B cell (primary cell): ENCODE data around the gene HSDL2. TPM values are rescaled to one million over a fixed set of nuclear protein-coding genes. Genes with fewer than 3 reads are reported as not detected.

Experiments
- ATAC-seq: fragments of 200-7000 bp; cut with Tn5 transposase; one replicate; pipeline ENCODE4 v1.10.0; 2021; ENCODE audit warnings: low read depth, mild to moderate bottlenecking, moderate number of reproducible peaks, moderate library complexity
- CTCF ChIA-PET: fragments of 350-600 bp; sonication (Branson Sonifier 250); formaldehyde crosslinking; loops from one replicate; lab custom pipeline; 2021; ENCODE audit warnings: antibody characterized with exemption, inconsistent platforms; lab: Charles Lee
- POLR2A ChIA-PET: fragments of 350-600 bp; sonication (Branson Sonifier 250); formaldehyde crosslinking; loops from one replicate; lab custom pipeline; 2021; ENCODE audit warnings: antibody characterized with exemption; lab: Charles Lee
- DNase-seq: peaks from one replicate; pipeline ENCODE4 v3.0.0; 2013
- H2AFZ ChIP-seq: 2 replicates; pipeline ENCODE4 v1.6.1; 2012; ENCODE audit warnings: mild to moderate bottlenecking, low read depth, low read length; ENCODE audit not compliant: insufficient read depth, poor library complexity, severe bottlenecking
- H3K27ac ChIP-seq, 2 donors: 1 replicate in 1 of 2; 2 replicates in 1 of 2; pipeline ENCODE4 v1.5.1; 2012 to 2013; ENCODE audit warnings: low read length in 2 of 2, mild to moderate bottlenecking in 2 of 2, moderate library complexity in 1 of 2
- H3K27me3 ChIP-seq, 4 experiments: fragments of 200-600 bp in 1 of 4; sonication (generic) in 1 of 4; replicated peaks in 1 of 4; 1 replicate in 2 of 4; 2 replicates in 2 of 4; pipeline versions ENCODE4 v1.6.1 to v1.7.0; 2013 to 2016; ENCODE audit warnings: low read length in 3 of 4, mild to moderate bottlenecking in 2 of 4, mixed read lengths in 1 of 4, moderate library complexity in 1 of 4; ENCODE audit not compliant: insufficient read depth in 4 of 4, control insufficient read depth in 3 of 4; ENCODE audit errors: control extremely low read depth in 1 of 4
- H3K36me3 ChIP-seq, 2 experiments: replicated peaks in 1 of 2; 1 replicate in 1 of 2; 2 replicates in 1 of 2; pipeline versions ENCODE4 v1.6.1 to v1.7.1; 2013; ENCODE audit warnings: low read length in 1 of 2; ENCODE audit not compliant: insufficient read depth in 2 of 2, control insufficient read depth in 1 of 2; ENCODE audit errors: control extremely low read depth in 1 of 2, extremely low read depth in 1 of 2
- H3K4me1 ChIP-seq, 2 donors: fragments of 200-600 bp in 1 of 2; sonication (generic) in 1 of 2; 1 replicate in 1 of 2; 2 replicates in 1 of 2; pipeline versions ENCODE4 v1.5.1 to v1.6.1; 2013 to 2017; ENCODE audit warnings: low read length in 2 of 2; ENCODE audit not compliant: control insufficient read depth in 2 of 2, insufficient read depth in 2 of 2
- H3K4me2 ChIP-seq: replicated peaks from 2 replicates; pipeline ENCODE3; 2012; ENCODE audit warnings: mild to moderate bottlenecking, low read depth, low read length; ENCODE audit not compliant: poor library complexity, severe bottlenecking
- H3K4me3 ChIP-seq, 5 experiments: fragments of 200-600 bp in 1 of 5; sonication (generic) in 1 of 5; 1 replicate in 3 of 5; 2 replicates in 2 of 5; pipeline versions ENCODE4 v1.5.1 to v1.7.0; 2011 to 2016; ENCODE audit warnings: low read length in 4 of 5, mild to moderate bottlenecking in 4 of 5, low read depth in 2 of 5, control low read depth in 1 of 5, moderate library complexity in 1 of 5; ENCODE audit not compliant: insufficient read depth in 1 of 5; ENCODE audit errors: control extremely low read depth in 1 of 5, extremely low read depth in 1 of 5
- H3K79me2 ChIP-seq: fragments of 200-600 bp; sonication (generic); one replicate; pipeline ENCODE4 v1.6.0; 2016; ENCODE audit warnings: low read length; ENCODE audit not compliant: control insufficient read depth, insufficient read depth
- H3K9ac ChIP-seq: fragments of 200-600 bp; sonication (generic); 2 replicates; pipeline ENCODE4 v1.6.1; 2017; ENCODE audit warnings: mild to moderate bottlenecking, low read length, moderate library complexity
- H3K9me3 ChIP-seq, 3 donors: one replicate each; pipeline versions ENCODE4 v1.6.1 to v1.7.1; 2013; ENCODE audit warnings: low read length in 2 of 3; ENCODE audit not compliant: control insufficient read depth in 2 of 3, insufficient read depth in 1 of 3; ENCODE audit errors: control extremely low read depth in 1 of 3
- H4K20me1 ChIP-seq: 2 replicates; pipeline ENCODE4 v1.6.0; 2012; ENCODE audit warnings: mild to moderate bottlenecking, low read length; ENCODE audit not compliant: insufficient read depth, control insufficient read depth, poor library complexity, severe bottlenecking
- H3K27ac Mint-ChIP-seq: one replicate; pipeline ENCODE4 v1.8.0; 2021; ENCODE audit warnings: mixed read lengths
- H3K27me3 Mint-ChIP-seq: one replicate; pipeline ENCODE4 v1.8.0; 2021; ENCODE audit warnings: mixed read lengths
- H3K4me1 Mint-ChIP-seq: one replicate; pipeline ENCODE4 v1.8.0; 2021; ENCODE audit warnings: mixed read lengths
- H3K4me3 Mint-ChIP-seq: one replicate; pipeline ENCODE4 v1.8.0; 2021; ENCODE audit warnings: mixed read lengths
- H3K9me3 Mint-ChIP-seq: one replicate; pipeline ENCODE4 v1.8.0; 2022; ENCODE audit warnings: mixed read lengths; ENCODE audit not compliant: insufficient read depth
- EZH2 ChIP-seq: IDR thresholded peaks from 2 replicates; pipeline ENCODE4 v1.6.1; 2012; ENCODE audit warnings: borderline replicate concordance, low read depth, mild to moderate bottlenecking, moderate library complexity, low read length; ENCODE audit not compliant: insufficient read depth, poor library complexity, severe bottlenecking
- WGBS: methylation state at CpG from one replicate; pipeline ENCODE4 v1.1.5; 2013; ENCODE audit warnings: missing lambda C conversion rate; ENCODE audit not compliant: insufficient coverage; 5-methylcytosine and 5-hydroxymethylcytosine counted together
- intact Hi-C: fragments of 100-400 bp; cut with micrococcal nuclease; formaldehyde crosslinking; loops from one replicate; pipeline ENCODE4 v1.10.0; 2022
- polyA plus RNA-seq: library from polyadenylated mRNA; depleted of rRNA; stranded (reverse); fragments of >200 nt; gene quantifications from 2 replicates; pipeline ENCODE4 v1.2.3, GENCODE V29; 2012
- total RNA-seq, 2 donors: library from RNA; stranded (reverse); fragments of 120-200 nt in 1 of 2; gene quantifications; 1 replicate in 1 of 2; 2 replicates in 1 of 2; pipeline versions ENCODE4 v1.2.3 to v1.2.4, GENCODE V29; 2013 to 2022
- TF ChIP-seq, protein P1 (sequence below): fragments of 200-600 bp; IDR thresholded peaks from one replicate; pipeline ENCODE4 v1.8.0; 2022; ENCODE audit warnings: antibody characterized with exemption, mild to moderate bottlenecking

Gene HSDL2
- total and polyA plus RNA-seq, 2 donors (not counting 1 experiment from before 2014, with no cell fraction given): 5.8 to 11.7 TPM

GRCh38 chr9:112349008-112349333, 30.9 kb upstream of the HSDL2 start:
- H3K4me3 Mint-ChIP-seq: peak overlapping the region; percentile 86
- intact Hi-C loops: loop anchor here (2.0 kb wide), 1 partner anchor 14 kb away; no protein-coding TSS in a partner anchor
- no peaks in the 10 kb centered on the region for H3K27me3 Mint-ChIP-seq
- peaks cover 12% of the 10 kb centered on the region for H3K4me1 Mint-ChIP-seq
- Histone ChIP-seq H3K27ac (no peak overlapping the region), H3K27me3 (peaks cover 0 to 3% (median 0%) of the 10 kb centered on the region in 4 experiments), H2AFZ (peak overlapping the region; percentile 65), H4K20me1 (no peaks in the 10 kb centered on the region), H3K4me1 (peaks cover 5 to 9% of the 10 kb centered on the region in 2 donors), H3K36me3 (no peaks in the 10 kb centered on the region), H3K4me3 (peak overlapping the region in 1 of 5 experiments; percentile 62), H3K9ac (no peak overlapping the region), H3K9me3 (no peaks in the 10 kb centered on the region), H3K4me2 (peak overlapping the region; percentile 73), H3K79me2 (no peaks in the 10 kb centered on the region)
- WGBS: 78% methylated on average over 1 of the region's 4 CpGs
- CTCF ChIA-PET: interaction anchor here (1.0 kb wide), 1 partner anchor 13 kb away, joined by 3 read pairs; no protein-coding TSS in a partner anchor
- no peaks in the 10 kb centered on the region for H3K9me3 Mint-ChIP-seq
- TF ChIP-seq, protein P1, sequence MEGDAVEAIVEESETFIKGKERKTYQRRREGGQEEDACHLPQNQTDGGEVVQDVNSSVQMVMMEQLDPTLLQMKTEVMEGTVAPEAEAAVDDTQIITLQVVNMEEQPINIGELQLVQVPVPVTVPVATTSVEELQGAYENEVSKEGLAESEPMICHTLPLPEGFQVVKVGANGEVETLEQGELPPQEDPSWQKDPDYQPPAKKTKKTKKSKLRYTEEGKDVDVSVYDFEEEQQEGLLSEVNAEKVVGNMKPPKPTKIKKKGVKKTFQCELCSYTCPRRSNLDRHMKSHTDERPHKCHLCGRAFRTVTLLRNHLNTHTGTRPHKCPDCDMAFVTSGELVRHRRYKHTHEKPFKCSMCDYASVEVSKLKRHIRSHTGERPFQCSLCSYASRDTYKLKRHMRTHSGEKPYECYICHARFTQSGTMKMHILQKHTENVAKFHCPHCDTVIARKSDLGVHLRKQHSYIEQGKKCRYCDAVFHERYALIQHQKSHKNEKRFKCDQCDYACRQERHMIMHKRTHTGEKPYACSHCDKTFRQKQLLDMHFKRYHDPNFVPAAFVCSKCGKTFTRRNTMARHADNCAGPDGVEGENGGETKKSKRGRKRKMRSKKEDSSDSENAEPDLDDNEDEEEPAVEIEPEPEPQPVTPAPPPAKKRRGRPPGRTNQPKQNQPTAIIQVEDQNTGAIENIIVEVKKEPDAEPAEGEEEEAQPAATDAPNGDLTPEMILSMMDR: no peak
- no peak for TF ChIP-seq EZH2
- ATAC-seq (no peak), DNase-seq (no peak)
- no peak overlapping the region for H3K27ac Mint-ChIP-seq
- POLR2A ChIA-PET: interaction anchor here (0.5 kb wide), 1 partner anchor 31 kb away, joined by 5 read pairs; no protein-coding TSS in a partner anchor

DNA sequence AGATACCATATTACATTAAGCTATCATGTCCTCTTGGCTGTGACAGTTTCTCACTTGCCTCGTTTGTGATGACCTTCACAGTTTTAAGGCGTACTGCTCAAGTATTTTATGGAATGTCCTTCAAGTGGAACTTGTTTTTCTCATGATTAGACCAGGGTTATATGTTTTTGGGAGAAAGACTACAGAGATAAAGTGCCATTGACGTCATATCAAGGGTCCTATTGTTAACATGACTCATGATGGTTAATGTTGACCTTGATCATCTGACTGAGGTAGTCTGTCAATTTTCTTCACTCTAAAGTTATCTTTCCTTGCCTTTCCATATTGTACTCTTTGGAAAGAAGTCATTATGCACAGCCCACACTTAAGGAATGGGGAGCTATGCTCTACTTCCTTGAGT, 28.7 kb upstream of the HSDL2 start:
- CTCF ChIA-PET: interaction anchor here (0.7 to 1.5 kb wide), 4 partner anchors 10 to 277 kb away, joined by 3 to 4 read pairs (median 4); no protein-coding TSS in a partner anchor
- intact Hi-C loops: no loop called here
- no peak for DNase-seq
- ATAC-seq: no peak
- Histone ChIP-seq H3K4me1 (peaks cover 5 to 9% of the 10 kb centered on the region in 2 donors), H3K27ac (no peak overlapping the region), H3K79me2 (no peaks in the 10 kb centered on the region), H3K27me3 (peaks cover 0 to 3% (median 0%) of the 10 kb centered on the region in 4 experiments), H4K20me1 (no peaks in the 10 kb centered on the region), H3K9ac (no peak overlapping the region), H3K9me3 (no peaks in the 10 kb centered on the region), H3K36me3 (no peaks in the 10 kb centered on the region), H2AFZ (no peak overlapping the region), H3K4me3 (no peak overlapping the region), H3K4me2 (no peak overlapping the region)
- POLR2A ChIA-PET: interaction anchor here (0.7 kb wide), 1 partner anchor 345 kb away, joined by 3 read pairs; no protein-coding TSS in a partner anchor
- no peaks in the 10 kb centered on the region for H3K9me3 Mint-ChIP-seq
- H3K27me3 Mint-ChIP-seq: no peaks in the 10 kb centered on the region
- peaks cover 12% of the 10 kb centered on the region for H3K4me1 Mint-ChIP-seq
- no peak for TF ChIP-seq EZH2
- TF ChIP-seq, protein P1: no peak
- 70% methylated on average over 2 of the region's 3 CpGs for WGBS
- H3K4me3 Mint-ChIP-seq: no peak overlapping the region
- no peak overlapping the region for H3K27ac Mint-ChIP-seq
